Endothelial cell of umbilical vein (primary cell): ENCODE results near the gene PDS5B. TPM values are rescaled to one million over a fixed set of nuclear protein-coding genes. Genes with fewer than 3 reads are reported as not detected.
A peak's percentile ranks its signal among the peaks of the same experiment; 100 is the strongest.

Source experiments
- BruUV-seq: library from RNA; stranded (reverse); fragments of 400-500 nt; replicated peaks from 2 replicates; lab custom pipeline; 2021; lab: Mats Ljungman, UMichigan
- CTCF ChIA-PET: fragments of 300-600, 350-600 bp; sonication (Branson Sonifier 250); formaldehyde crosslinking; loops from one replicate; lab custom pipeline; 2021; ENCODE audit warnings: antibody characterized with exemption, inconsistent platforms; lab: Charles Lee
- POLR2A ChIA-PET: fragments of 300-600, 350-600 bp; sonication (Branson Sonifier 250); formaldehyde crosslinking; loops from one replicate; lab custom pipeline; 2021; ENCODE audit warnings: antibody characterized with exemption, inconsistent platforms; lab: Charles Lee
- DNase-seq: peaks from one replicate; pipeline ENCODE4 v3.0.0-alpha.2; 2011; ENCODE audit warnings: low read depth, low spot score
- FAIRE-seq: peaks from 2 replicates; lab custom pipeline; 2011; peaks lifted over from hg19 to GRCh38; lab: Jason Lieb, UNC
- H2AFZ ChIP-seq: 2 replicates; pipeline ENCODE4 v1.6.0; 2012; ENCODE audit warnings: low read depth, low read length, control low read depth, inconsistent platforms
- H3K27ac ChIP-seq: 2 replicates; pipeline ENCODE4 v1.5.1; 2011; ENCODE audit warnings: low read depth, mild to moderate bottlenecking, control low read depth, low read length, moderate library complexity; ENCODE audit not compliant: insufficient read depth
- H3K27me3 ChIP-seq, 2 experiments: 2 replicates each; pipeline versions ENCODE4 v1.6.0 to v1.6.1; 2011; ENCODE audit warnings: low read length in 2 of 2, mixed read lengths in 1 of 2; ENCODE audit not compliant: control insufficient read depth in 2 of 2, insufficient read depth in 2 of 2
- H3K36me3 ChIP-seq, 2 experiments: 2 replicates in 1 of 2; 3 replicates in 1 of 2; pipeline ENCODE4 v1.5.1; 2011; ENCODE audit warnings: low read length in 2 of 2, mild to moderate bottlenecking in 1 of 2, moderate library complexity in 1 of 2; ENCODE audit not compliant: control insufficient read depth in 2 of 2, insufficient read depth in 2 of 2; ENCODE audit errors: extremely low read depth in 1 of 2
- H3K4me1 ChIP-seq: 3 replicates; pipeline ENCODE4 v1.5.1; 2011; ENCODE audit warnings: mild to moderate bottlenecking, low read length; ENCODE audit not compliant: control insufficient read depth, insufficient read depth; ENCODE audit errors: extremely low read depth
- H3K4me2 ChIP-seq: 2 replicates; pipeline ENCODE4 v1.6.1; 2011; ENCODE audit warnings: low read length, control low read depth, mixed read lengths; ENCODE audit not compliant: insufficient read depth
- H3K4me3 ChIP-seq, 3 experiments: fragments of 200-600 bp in 1 of 3; sonication (generic), shearing (Covaris generic) in 1 of 3; replicated peaks in 1 of 3; 2 replicates each; pipeline ENCODE4 v1.5.1; 2011 to 2016; ENCODE audit warnings: control low read depth in 3 of 3, low read length in 3 of 3, mild to moderate bottlenecking in 2 of 3, inconsistent platforms in 1 of 3, low read depth in 1 of 3, moderate library complexity in 1 of 3; ENCODE audit not compliant: insufficient read depth in 1 of 3
- H3K79me2 ChIP-seq: 2 replicates; pipeline ENCODE4 v1.6.0; 2012; ENCODE audit warnings: low read length, inconsistent platforms; ENCODE audit not compliant: control insufficient read depth, insufficient read depth
- H3K9ac ChIP-seq: replicated peaks from 2 replicates; pipeline ENCODE3; 2011; ENCODE audit warnings: low read length, control low read depth; ENCODE audit not compliant: insufficient read depth; ENCODE audit errors: extremely low read depth
- H3K9me1 ChIP-seq: replicated peaks from 3 replicates; pipeline ENCODE4 v1.6.0; 2011; ENCODE audit warnings: mild to moderate bottlenecking, low read length; ENCODE audit not compliant: control insufficient read depth, insufficient read depth; ENCODE audit errors: extremely low read depth
- H3K9me3 ChIP-seq: replicated peaks from 2 replicates; pipeline ENCODE4 v1.5.1; 2012; ENCODE audit warnings: low read length, inconsistent platforms; ENCODE audit not compliant: control insufficient read depth, insufficient read depth
- H4K20me1 ChIP-seq: replicated peaks from 2 replicates; pipeline ENCODE3; 2011; ENCODE audit warnings: mild to moderate bottlenecking, low read length; ENCODE audit not compliant: control insufficient read depth, insufficient read depth; ENCODE audit errors: extremely low read depth
- EZH2 ChIP-seq: IDR thresholded peaks from 2 replicates; pipeline ENCODE4 v1.6.1; 2012; ENCODE audit warnings: borderline replicate concordance, low read depth, mild to moderate bottlenecking, moderate library complexity, low read length, inconsistent platforms; ENCODE audit not compliant: severe bottlenecking
- FOS ChIP-seq: IDR thresholded peaks from 2 replicates; pipeline ENCODE4 v1.6.1; 2011; ENCODE audit warnings: mild to moderate bottlenecking, low read length, moderate library complexity, borderline replicate concordance; ENCODE audit not compliant: insufficient read depth
- MYC ChIP-seq: IDR thresholded peaks from one replicate; pipeline ENCODE4 v1.6.1; 2011; ENCODE audit warnings: mild to moderate bottlenecking, low read depth, low read length
- dilution Hi-C: fragments of 300-500 bp; cut with MboI; formaldehyde crosslinking; loops from one replicate; pipeline ENCODE4 v1.15.0; 2019; ENCODE audit warnings: low sequenced_read_pairs; ENCODE audit not compliant: extremely low pct_ligation_motif_present
- intact Hi-C: fragments of 100-400 bp; cut with micrococcal nuclease; formaldehyde crosslinking; loops from one replicate; pipeline ENCODE4 v1.10.0; 2022
- polyA plus RNA-seq, 4 experiments: library from polyadenylated mRNA; depleted of rRNA in 3 of 4; stranded (reverse) in 3 of 4; unstranded in 1 of 4; fragments of >200 nt; gene quantifications; 2 replicates each; pipeline versions ENCODE4 v1.2.1 to v1.2.3, GENCODE V29; 2011 to 2012; ENCODE audit warnings: missing spikeins in 1 of 4
- total RNA-seq: library from RNA; stranded (reverse); gene quantifications from 2 replicates; pipeline ENCODE4 v1.2.3, GENCODE V29; 2021

PDS5B gene
- total and polyA plus RNA-seq, 2 donors (not counting 3 experiments of a cell fraction or from before 2014, with no cell fraction given) = 3.9 to 40.3 TPM

DNA sequence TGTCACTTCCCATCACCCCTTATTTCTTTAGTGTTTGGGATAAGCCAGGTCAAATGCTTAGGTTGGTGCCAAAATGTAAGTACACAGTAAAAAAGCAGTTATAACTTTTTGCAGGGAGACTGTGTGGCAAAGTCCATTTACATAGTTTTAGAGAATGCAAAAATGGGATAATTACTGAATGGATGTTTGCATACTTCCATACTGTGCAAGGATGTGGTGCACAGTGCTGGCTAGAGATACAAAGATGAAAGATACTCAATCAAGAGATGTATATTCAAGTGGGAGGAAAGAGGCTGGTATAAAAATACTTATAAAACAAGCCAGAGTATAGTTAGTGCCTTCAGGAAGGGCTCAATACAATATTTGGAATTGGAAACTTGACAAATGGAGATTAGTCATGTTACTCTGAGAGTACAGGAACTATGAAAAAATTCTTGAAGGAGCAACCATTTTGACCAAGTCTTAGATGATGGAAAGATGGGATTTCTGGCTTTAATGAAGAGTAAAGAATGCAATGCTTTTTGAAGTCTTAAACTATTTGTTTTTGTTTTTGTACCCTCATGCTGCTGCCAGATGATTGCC is 8.0 kb downstream of the PDS5B start:
- Histone ChIP-seq H3K27me3 (no peaks in the 10 kb centered on the region), H3K9me3 (no peaks in the 10 kb centered on the region), H3K4me3 (no peak overlapping the region), H3K4me1 (peaks cover 6% of the 10 kb centered on the region), H3K9ac (no peak overlapping the region), H3K4me2 (no peak overlapping the region), H2AFZ (no peak overlapping the region), H4K20me1 (peaks cover 5% of the 10 kb centered on the region), H3K27ac (no peak overlapping the region), H3K36me3 (no peaks in the 10 kb centered on the region), H3K9me1 (no peaks in the 10 kb centered on the region), H3K79me2 (peaks cover 95% of the 10 kb centered on the region)
- no peak for FAIRE-seq
- peak; percentile 13 for DNase-seq
- dilution Hi-C loops = no loop called here
- POLR2A ChIA-PET = no interaction called here
- no peak for TF ChIP-seq EZH2
- TF ChIP-seq FOS = peak; percentile 25
- intact Hi-C loops = no loop called here
- BruUV-seq = no TSS peak
- CTCF ChIA-PET = interaction anchor here (1.3 to 5.0 kb wide), 2 partner anchors 45 to 75 kb away, joined by 3 to 27 read pairs; no protein-coding TSS in a partner anchor

GRCh38 chr13:32595306-32595705 is 9.1 kb downstream of the PDS5B start:
- no peaks in the 10 kb centered on the region for H3K9me1 ChIP-seq
- no peaks in the 10 kb centered on the region for H3K27me3 ChIP-seq
- peaks cover 6% of the 10 kb centered on the region for H3K4me1 ChIP-seq
- no peaks in the 10 kb centered on the region for H3K9me3 ChIP-seq
- no peak overlapping the region for H3K27ac ChIP-seq
- H3K4me3 ChIP-seq = no peak overlapping the region
- H3K9ac ChIP-seq = no peak overlapping the region
- ChIA-PET CTCF (interaction anchor here (1.0 kb wide), 1 partner anchor 14 kb away, joined by 4 read pairs; no protein-coding TSS in a partner anchor), POLR2A (no interaction called here)
- TF ChIP-seq MYC = no peak
- peaks cover 95% of the 10 kb centered on the region for H3K79me2 ChIP-seq
- H3K4me2 ChIP-seq = no peak overlapping the region
- intact Hi-C loops (no loop called here), dilution Hi-C loops (no loop called here)
- no peak overlapping the region for H2AFZ ChIP-seq
- H4K20me1 ChIP-seq = peaks cover 5% of the 10 kb centered on the region
- H3K36me3 ChIP-seq = no peaks in the 10 kb centered on the region
- FAIRE-seq (no peak), DNase-seq (no peak)
- BruUV-seq = no TSS peak
